Neural cell (in vitro differentiated cells): ENCODE results near the gene FDPS.

Experiments used
- EP300 ChIP-seq: fragments of 450-650 bp; conservative IDR thresholded peaks from 2 replicates; pipeline ENCODE4 v1.6.1; 2014; ENCODE audit warnings: antibody characterized with exemption, mild to moderate bottlenecking, moderate library complexity; ENCODE audit not compliant: poor library complexity, severe bottlenecking
- EZH2 ChIP-seq: fragments of 200-600, 300-800 bp; shearing (Covaris generic), sonication (generic); IDR thresholded peaks from 2 replicates; pipeline ENCODE4 v1.6.1; 2014; ENCODE audit warnings: antibody characterized with exemption, low read length, borderline replicate concordance, mild to moderate bottlenecking; ENCODE audit not compliant: insufficient read depth, poor library complexity, severe bottlenecking
- MXI1 ChIP-seq: fragments of 450-650 bp; conservative IDR thresholded peaks from 2 replicates; pipeline ENCODE4 v1.6.1; 2014; ENCODE audit warnings: antibody characterized with exemption, mild to moderate bottlenecking; ENCODE audit not compliant: poor library complexity, severe bottlenecking
- POLR2AphosphoS5 ChIP-seq: IDR thresholded peaks from 2 replicates; pipeline ENCODE4 v1.6.1; 2012
- REST ChIP-seq: IDR thresholded peaks from 2 replicates; pipeline ENCODE4 v1.6.1; 2012; ENCODE audit warnings: borderline replicate concordance
- TF ChIP-seq, protein P1 (sequence below): fragments of 450-650 bp; IDR thresholded peaks from 2 replicates; pipeline ENCODE4 v1.5.1; 2014; ENCODE audit warnings: antibody characterized with exemption, mild to moderate bottlenecking, moderate library complexity; ENCODE audit not compliant: poor library complexity, severe bottlenecking

- TF ChIP-seq POLR2AphosphoS5 (no peak), EZH2 (no peak), REST (no peak), EP300 (no peak), MXI1 (no peak)
- TF ChIP-seq, protein P1, sequence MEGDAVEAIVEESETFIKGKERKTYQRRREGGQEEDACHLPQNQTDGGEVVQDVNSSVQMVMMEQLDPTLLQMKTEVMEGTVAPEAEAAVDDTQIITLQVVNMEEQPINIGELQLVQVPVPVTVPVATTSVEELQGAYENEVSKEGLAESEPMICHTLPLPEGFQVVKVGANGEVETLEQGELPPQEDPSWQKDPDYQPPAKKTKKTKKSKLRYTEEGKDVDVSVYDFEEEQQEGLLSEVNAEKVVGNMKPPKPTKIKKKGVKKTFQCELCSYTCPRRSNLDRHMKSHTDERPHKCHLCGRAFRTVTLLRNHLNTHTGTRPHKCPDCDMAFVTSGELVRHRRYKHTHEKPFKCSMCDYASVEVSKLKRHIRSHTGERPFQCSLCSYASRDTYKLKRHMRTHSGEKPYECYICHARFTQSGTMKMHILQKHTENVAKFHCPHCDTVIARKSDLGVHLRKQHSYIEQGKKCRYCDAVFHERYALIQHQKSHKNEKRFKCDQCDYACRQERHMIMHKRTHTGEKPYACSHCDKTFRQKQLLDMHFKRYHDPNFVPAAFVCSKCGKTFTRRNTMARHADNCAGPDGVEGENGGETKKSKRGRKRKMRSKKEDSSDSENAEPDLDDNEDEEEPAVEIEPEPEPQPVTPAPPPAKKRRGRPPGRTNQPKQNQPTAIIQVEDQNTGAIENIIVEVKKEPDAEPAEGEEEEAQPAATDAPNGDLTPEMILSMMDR = no peak
These were observed 24.2 kb upstream of the FDPS start for GRCh38 chr1:155284476-155284875.
